ENCODE measurements around the gene INHA. TPM values are rescaled to one million over a fixed set of nuclear protein-coding genes. Genes with fewer than 3 reads are reported as not detected.

The INHA gene
- total RNA-seq, 4 donors from 2014 or later, result 0.34 to 3.5 (median 1.5) TPM; not detected in 1

GRCh38 chr2:219618733-219619122 is 46.6 kb downstream of the INHA start:
- Histone ChIP-seq H3K36me3 (peaks cover 26% of the 10 kb centered on the region), H3K27me3 (no peaks in the 10 kb centered on the region), H3K27ac (no peak overlapping the region), H3K4me1 (no peaks in the 10 kb centered on the region), H3K9me3 (no peaks in the 10 kb centered on the region), H3K4me3 (no peak overlapping the region)
- TF ChIP-seq CTCF (IDR thresholded peaks at IDR 0.05) (no peak), POLR2A (IDR thresholded peaks at IDR 0.05) (no peak), POLR2AphosphoS5 (IDR thresholded peaks at IDR 0.05) (no peak), EP300 (IDR thresholded peaks at IDR 0.05) (no peak)
- 89% methylated on average over 3 of the region's 3 CpGs for WGBS
- no peak for DNase-seq (ENCODE audit: low spot score in 2 of 2)

- Histone ChIP-seq H3K4me1 (no peaks in the 10 kb centered on the region), H3K4me3 (no peak overlapping the region), H3K9me3 (no peaks in the 10 kb centered on the region), H3K27ac (no peak overlapping the region), H3K36me3 (peaks cover 21% of the 10 kb centered on the region), H3K27me3 (no peaks in the 10 kb centered on the region)
- 60% methylated on average over 4 of the region's 4 CpGs for WGBS
- DNase-seq (ENCODE audit: low spot score in 2 of 2), result no peak
- no peak for TF ChIP-seq CTCF (IDR thresholded peaks at IDR 0.05)
- no peak for TF ChIP-seq EP300 (IDR thresholded peaks at IDR 0.05)
- TF ChIP-seq POLR2A (IDR thresholded peaks at IDR 0.05), result no peak
- no peak for TF ChIP-seq POLR2AphosphoS5 (IDR thresholded peaks at IDR 0.05)
These were observed 47.1 kb downstream of the INHA start for GRCh38 chr2:219619235-219619634.

GRCh38 chr2:219620546-219620945 is 48.4 kb downstream of the INHA start:
- 80% methylated on average over 6 of the region's 6 CpGs for WGBS
- no peak overlapping the region for H3K4me3 ChIP-seq
- no peaks in the 10 kb centered on the region for H3K27me3 ChIP-seq
- no peaks in the 10 kb centered on the region for H3K9me3 ChIP-seq
- no peaks in the 10 kb centered on the region for H3K4me1 ChIP-seq
- TF ChIP-seq POLR2AphosphoS5 (IDR thresholded peaks at IDR 0.05) (no peak), CTCF (IDR thresholded peaks at IDR 0.05) (no peak), EP300 (IDR thresholded peaks at IDR 0.05) (no peak), POLR2A (IDR thresholded peaks at IDR 0.05) (no peak)
- peaks cover 7% of the 10 kb centered on the region for H3K36me3 ChIP-seq
- H3K27ac ChIP-seq, result no peak overlapping the region
- no peak for DNase-seq (ENCODE audit: low spot score in 2 of 2)

- Histone ChIP-seq H3K4me3 (no peak overlapping the region), H3K27me3 (peaks cover 2% of the 10 kb centered on the region), H3K4me1 (peaks cover 2% of the 10 kb centered on the region), H3K27ac (no peak overlapping the region), H3K9me3 (no peaks in the 10 kb centered on the region), H3K36me3 (no peaks in the 10 kb centered on the region)
- 76% methylated on average over 4 of the region's 4 CpGs for WGBS
- DNase-seq (ENCODE audit: low spot score in 2 of 2), result no peak
- TF ChIP-seq CTCF (IDR thresholded peaks at IDR 0.05), result no peak
- TF ChIP-seq POLR2A (IDR thresholded peaks at IDR 0.05), result no peak
- no peak for TF ChIP-seq POLR2AphosphoS5 (IDR thresholded peaks at IDR 0.05)
- no peak for TF ChIP-seq EP300 (IDR thresholded peaks at IDR 0.05)
These were observed 49.8 kb downstream of the INHA start for GRCh38 chr2:219621935-219622334.

GRCh38 chr2:219622472-219622871 is 50.4 kb downstream of the INHA start:
- peaks cover 5% of the 10 kb centered on the region for H3K27me3 ChIP-seq
- WGBS, result 93% methylated on average over 2 of the region's 2 CpGs
- DNase-seq (ENCODE audit: low spot score in 2 of 2), result no peak

More at GRCh38 chr2:219622472-219622871, 50.4 kb downstream of the INHA start:
- no peak for TF ChIP-seq POLR2AphosphoS5 (IDR thresholded peaks at IDR 0.05)
- TF ChIP-seq CTCF (IDR thresholded peaks at IDR 0.05), result no peak
- no peak for TF ChIP-seq POLR2A (IDR thresholded peaks at IDR 0.05)
- no peak for TF ChIP-seq EP300 (IDR thresholded peaks at IDR 0.05)
- no peaks in the 10 kb centered on the region for H3K9me3 ChIP-seq
- no peaks in the 10 kb centered on the region for H3K36me3 ChIP-seq
- H3K4me1 ChIP-seq, result peaks cover 5% of the 10 kb centered on the region
- H3K27ac ChIP-seq, result no peak overlapping the region
- H3K4me3 ChIP-seq, result no peak overlapping the region
